Measurements from ENCODE around the gene MSANTD7. TPM values are rescaled to one million over a fixed set of nuclear protein-coding genes. Genes with fewer than 3 reads are reported as not detected.
"Not testable (repeated sequence)": the region's sequence is repeated elsewhere in the genome, so short reads cannot be mapped to it uniquely, and the experiment has no call there.

The MSANTD7 gene
- total RNA-seq, 1 experiment from 2014 or later, result 14.3 TPM

- TF ChIP-seq, protein P1, sequence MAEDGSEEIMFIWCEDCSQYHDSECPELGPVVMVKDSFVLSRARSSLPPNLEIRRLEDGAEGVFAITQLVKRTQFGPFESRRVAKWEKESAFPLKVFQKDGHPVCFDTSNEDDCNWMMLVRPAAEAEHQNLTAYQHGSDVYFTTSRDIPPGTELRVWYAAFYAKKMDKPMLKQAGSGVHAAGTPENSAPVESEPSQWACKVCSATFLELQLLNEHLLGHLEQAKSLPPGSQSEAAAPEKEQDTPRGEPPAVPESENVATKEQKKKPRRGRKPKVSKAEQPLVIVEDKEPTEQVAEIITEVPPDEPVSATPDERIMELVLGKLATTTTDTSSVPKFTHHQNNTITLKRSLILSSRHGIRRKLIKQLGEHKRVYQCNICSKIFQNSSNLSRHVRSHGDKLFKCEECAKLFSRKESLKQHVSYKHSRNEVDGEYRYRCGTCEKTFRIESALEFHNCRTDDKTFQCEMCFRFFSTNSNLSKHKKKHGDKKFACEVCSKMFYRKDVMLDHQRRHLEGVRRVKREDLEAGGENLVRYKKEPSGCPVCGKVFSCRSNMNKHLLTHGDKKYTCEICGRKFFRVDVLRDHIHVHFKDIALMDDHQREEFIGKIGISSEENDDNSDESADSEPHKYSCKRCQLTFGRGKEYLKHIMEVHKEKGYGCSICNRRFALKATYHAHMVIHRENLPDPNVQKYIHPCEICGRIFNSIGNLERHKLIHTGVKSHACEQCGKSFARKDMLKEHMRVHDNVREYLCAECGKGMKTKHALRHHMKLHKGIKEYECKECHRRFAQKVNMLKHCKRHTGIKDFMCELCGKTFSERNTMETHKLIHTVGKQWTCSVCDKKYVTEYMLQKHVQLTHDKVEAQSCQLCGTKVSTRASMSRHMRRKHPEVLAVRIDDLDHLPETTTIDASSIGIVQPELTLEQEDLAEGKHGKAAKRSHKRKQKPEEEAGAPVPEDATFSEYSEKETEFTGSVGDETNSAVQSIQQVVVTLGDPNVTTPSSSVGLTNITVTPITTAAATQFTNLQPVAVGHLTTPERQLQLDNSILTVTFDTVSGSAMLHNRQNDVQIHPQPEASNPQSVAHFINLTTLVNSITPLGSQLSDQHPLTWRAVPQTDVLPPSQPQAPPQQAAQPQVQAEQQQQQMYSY (CRISPR knock-in tag; IDR thresholded peaks at IDR 0.05), result no peak
- TF ChIP-seq RORB (CRISPR knock-in tag; IDR thresholded peaks at IDR 0.05) (no peak), SOX15 (CRISPR knock-in tag; IDR thresholded peaks at IDR 0.05) (no peak), ZNF138 (CRISPR knock-in tag; conservative IDR thresholded peaks at IDR 0.05) (no peak), JAZF1 (CRISPR knock-in tag; IDR thresholded peaks at IDR 0.05) (no peak), ZNF425 (CRISPR knock-in tag; conservative IDR thresholded peaks at IDR 0.05) (no peak)
- TF ChIP-seq, protein P2, sequence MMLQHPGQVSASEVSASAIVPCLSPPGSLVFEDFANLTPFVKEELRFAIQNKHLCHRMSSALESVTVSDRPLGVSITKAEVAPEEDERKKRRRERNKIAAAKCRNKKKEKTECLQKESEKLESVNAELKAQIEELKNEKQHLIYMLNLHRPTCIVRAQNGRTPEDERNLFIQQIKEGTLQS (CRISPR knock-in tag; conservative IDR thresholded peaks at IDR 0.05), result no peak
Measured at GRCh38 chr10:14810969-14811953, 26.8 kb upstream of the MSANTD7 start (continued).

DNA sequence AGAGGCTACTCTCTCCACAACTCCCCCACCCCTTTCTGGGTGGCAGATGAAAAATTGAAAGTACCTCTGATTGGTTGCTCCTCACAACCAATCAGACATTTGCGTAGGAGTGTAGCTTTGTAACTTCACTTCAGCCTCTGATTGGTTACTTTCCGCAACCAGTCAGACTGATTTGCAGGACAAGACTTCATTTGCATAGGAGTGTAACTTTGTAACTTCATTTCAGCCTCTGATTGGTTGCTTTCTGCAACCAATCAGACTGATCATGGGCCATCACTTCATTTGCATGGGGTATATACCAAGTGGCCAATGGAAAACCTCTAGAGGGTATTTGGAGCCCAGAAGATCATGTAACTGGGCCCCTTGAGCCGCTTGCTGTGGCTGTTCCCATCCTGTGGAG is 25.8 kb upstream of the MSANTD7 start:
- ATAC-seq (peak; percentile 43), DNase-seq (ENCODE audit: low spot score) (no peak)
- Mint-ChIP-seq H3K27me3 (ENCODE audit: low read depth) (no peaks in the 10 kb centered on the region), H3K4me3 (no peak overlapping the region), H3K27ac (no peak overlapping the region), H3K9me3 (peaks cover 3% of the 10 kb centered on the region), H3K36me3 (no peaks in the 10 kb centered on the region), H3K4me1 (peaks cover 13% of the 10 kb centered on the region)
- no peak for TF ChIP-seq FOXP1 (CRISPR knock-in tag; IDR thresholded peaks at IDR 0.05; ENCODE audit: borderline replicate concordance)
- TF ChIP-seq NFYB (CRISPR knock-in tag; conservative IDR thresholded peaks at IDR 0.05; ENCODE audit: low read depth), result peak; percentile 58
- ChIA-PET CTCF (interaction anchor here (0.6 kb wide), 1 partner anchor 589 kb away, joined by 5 read pairs; no protein-coding TSS in a partner anchor), POLR2A (no interaction called here)

DNA sequence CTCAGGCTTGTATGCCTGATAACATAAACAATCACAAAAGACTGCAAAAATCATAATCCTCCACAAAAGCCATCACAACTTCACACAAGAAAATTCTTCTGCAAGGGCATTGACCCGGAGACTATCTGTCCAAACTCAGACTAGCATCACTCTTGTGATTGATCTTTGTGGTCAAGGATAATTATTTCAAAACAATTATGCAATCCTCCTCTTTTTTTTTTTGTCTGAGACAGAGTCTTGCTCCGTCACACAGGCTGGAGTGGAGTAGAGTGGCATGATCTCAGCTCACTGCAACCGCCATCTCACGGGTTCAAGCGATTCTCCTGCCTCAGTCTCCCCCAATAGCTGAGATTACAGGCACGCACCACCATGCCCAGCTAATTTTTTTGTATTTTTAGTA is 22.4 kb upstream of the MSANTD7 start:
- Mint-ChIP-seq H3K4me3 (no peak overlapping the region), H3K4me1 (peaks cover 17% of the 10 kb centered on the region), H3K27ac (no peak overlapping the region), H3K9me3 (peaks cover 3% of the 10 kb centered on the region), H3K36me3 (no peaks in the 10 kb centered on the region), H3K27me3 (ENCODE audit: low read depth) (no peaks in the 10 kb centered on the region)
- CTCF ChIA-PET, result no interaction called here
- DNase-seq (ENCODE audit: low spot score) (no peak), ATAC-seq (no peak)
- TF ChIP-seq, protein P3, sequence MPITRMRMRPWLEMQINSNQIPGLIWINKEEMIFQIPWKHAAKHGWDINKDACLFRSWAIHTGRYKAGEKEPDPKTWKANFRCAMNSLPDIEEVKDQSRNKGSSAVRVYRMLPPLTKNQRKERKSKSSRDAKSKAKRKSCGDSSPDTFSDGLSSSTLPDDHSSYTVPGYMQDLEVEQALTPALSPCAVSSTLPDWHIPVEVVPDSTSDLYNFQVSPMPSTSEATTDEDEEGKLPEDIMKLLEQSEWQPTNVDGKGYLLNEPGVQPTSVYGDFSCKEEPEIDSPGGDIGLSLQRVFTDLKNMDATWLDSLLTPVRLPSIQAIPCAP (CRISPR knock-in tag; IDR thresholded peaks at IDR 0.05), result no peak
- TF ChIP-seq USF1 (CRISPR knock-in tag; IDR thresholded peaks at IDR 0.05) (no peak), CBFB (CRISPR knock-in tag; IDR thresholded peaks at IDR 0.05; ENCODE audit: low read depth) (no peak), MYBL2 (CRISPR knock-in tag; IDR thresholded peaks at IDR 0.05) (no peak), JUN (CRISPR knock-in tag; IDR thresholded peaks at IDR 0.05) (no peak), NR2C2 (CRISPR knock-in tag; IDR thresholded peaks at IDR 0.05) (no peak), ZNF671 (CRISPR knock-in tag; IDR thresholded peaks at IDR 0.05) (no peak), ZMAT4 (CRISPR knock-in tag; IDR thresholded peaks at IDR 0.05) (no peak)
- TF ChIP-seq, protein P4, sequence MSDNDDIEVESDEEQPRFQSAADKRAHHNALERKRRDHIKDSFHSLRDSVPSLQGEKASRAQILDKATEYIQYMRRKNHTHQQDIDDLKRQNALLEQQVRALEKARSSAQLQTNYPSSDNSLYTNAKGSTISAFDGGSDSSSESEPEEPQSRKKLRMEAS (CRISPR knock-in tag; IDR thresholded peaks at IDR 0.05), result no peak
- POLR2A ChIA-PET, result no interaction called here

- H3K4me1 Mint-ChIP-seq, result peaks cover 17% of the 10 kb centered on the region
- CTCF ChIA-PET; H3K9me3 Mint-ChIP-seq; H3K4me3 Mint-ChIP-seq; ATAC-seq; DNase-seq (ENCODE audit: low spot score); H3K27ac Mint-ChIP-seq; H3K27me3 Mint-ChIP-seq (ENCODE audit: low read depth); POLR2A ChIA-PET; H3K36me3 Mint-ChIP-seq: not testable (repeated sequence)
Measured at GRCh38 chr10:14816717-14817116, 21.4 kb upstream of the MSANTD7 start.
